Left cardiac atrium (tissue), 4 donors: Measurements from ENCODE around the gene DAZAP1. TPM values are rescaled to one million over a fixed set of nuclear protein-coding genes. Genes with fewer than 3 reads are reported as not detected.
"Not testable (repeated sequence)": the region's sequence is repeated elsewhere in the genome, so short reads cannot be mapped to it uniquely, and the experiment has no call there.

Source experiments
- ATAC-seq, 2 donors: fragments of 200-7000 bp; cut with Tn5 transposase; one replicate each; pipeline ENCODE4 v1.9.1; 2020; ENCODE audit warnings: mild to moderate bottlenecking in 2 of 2, moderate library complexity in 2 of 2
- DNase-seq: peaks from one replicate; pipeline ENCODE4 v3.0.0-alpha.2; 2020
- intact Hi-C, 2 donors: fragments of 100-400 bp; cut with DNase I; formaldehyde crosslinking; loops; one replicate each; pipeline versions ENCODE4 v1.14.1 to v1.15.1; 2022 to 2023
- total RNA-seq, 2 donors: library from RNA; stranded (reverse); fragmentation: NEBNext Ultra II Directional; extraction: Animal tissue kit (Norgen Biotek cat#: 25700); gene quantifications; one replicate each; pipeline ENCODE4 v1.2.1, GENCODE V29; 2021
- donor health status: DM: no; HTN: yes; CAD: no.
- donor health status: DM: no; HTN: yes; CAD: no; lungs with severe emphysema.
- donor health status: DM: yes; HTN: yes; CAD: no.
- donor health status: Dilated cardiomyopathy.

DAZAP1 gene
- total RNA-seq, 2 donors from 2014 or later: 74.1 to 95.7 TPM

- peak; percentile 99 for DNase-seq
- intact Hi-C loops: loop anchor here in 1 of 2 donors (10.0 kb wide), 1 partner anchor 132 kb away; the partner anchor contains the start of gene FAM174C
- peak; percentile 89 to 91 for ATAC-seq
Measured at GRCh38 chr19:1406774-1407527, 435 bp upstream of the DAZAP1 start.

- intact Hi-C loops: loop anchor here in 1 of 2 donors (10.0 kb wide), 1 partner anchor 134 kb away; the partner anchor contains the start of gene FAM174C
- peak; percentile 77 for DNase-seq
- ATAC-seq: peak; percentile 1 to 20
Measured at GRCh38 chr19:1408300-1409203, 1.2 kb downstream of the DAZAP1 start.

GRCh38 chr19:1409204-1410005 is 2.0 kb downstream of the DAZAP1 start:
- ATAC-seq: no peak
- intact Hi-C loops: loop anchor here in 1 of 2 donors (10.0 kb wide), 1 partner anchor 135 kb away; the partner anchor contains the start of gene FAM174C
- DNase-seq: no peak

DNA sequence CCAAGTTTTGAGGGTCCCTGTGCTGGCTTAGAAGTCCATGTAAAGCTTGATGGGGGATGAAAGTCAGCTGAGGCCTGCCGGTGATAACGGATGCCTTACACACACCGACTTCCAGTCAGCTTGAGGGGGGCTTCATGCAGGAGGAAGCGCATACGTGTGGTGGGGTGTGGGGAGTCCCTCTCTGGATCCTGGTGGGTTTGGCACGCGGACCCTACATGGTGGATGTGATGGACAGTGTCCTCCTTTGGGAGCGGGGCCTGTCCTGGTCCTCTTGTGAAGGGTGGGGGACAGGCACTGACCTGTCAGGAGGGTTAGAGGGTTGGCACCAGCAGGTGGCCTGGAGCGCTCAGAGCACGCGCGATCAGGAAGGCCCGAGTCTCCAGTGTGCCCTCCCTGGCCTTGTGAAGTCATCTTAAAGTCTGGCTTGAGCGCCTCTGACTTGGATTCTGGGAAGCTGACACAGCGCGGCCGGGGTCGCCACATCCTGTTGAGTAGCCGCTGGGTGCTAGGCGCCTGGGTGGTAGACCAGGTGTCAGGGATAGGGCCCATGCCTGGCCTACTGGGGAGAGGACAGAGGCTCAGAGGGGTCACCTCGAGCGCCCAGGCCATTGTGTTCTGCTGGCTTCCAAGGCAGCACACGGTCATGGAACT is 2.9 kb downstream of the DAZAP1 start:
- intact Hi-C loops: no loop called here
- ATAC-seq (no peak), DNase-seq (no peak)

- DNase-seq (no peak), ATAC-seq (no peak)
- intact Hi-C loops: no loop called here
Measured at GRCh38 chr19:1410789-1411188, 3.4 kb downstream of the DAZAP1 start.

GRCh38 chr19:1411255-1412191 is 4.1 kb downstream of the DAZAP1 start:
- ATAC-seq: peak; percentile 11 to 23
- peak; percentile 83 for DNase-seq
- intact Hi-C loops: no loop called here

GRCh38 chr19:1412323-1412923 is 5.0 kb downstream of the DAZAP1 start:
- DNase-seq (no peak), ATAC-seq (no peak)
- intact Hi-C loops: no loop called here

DNA sequence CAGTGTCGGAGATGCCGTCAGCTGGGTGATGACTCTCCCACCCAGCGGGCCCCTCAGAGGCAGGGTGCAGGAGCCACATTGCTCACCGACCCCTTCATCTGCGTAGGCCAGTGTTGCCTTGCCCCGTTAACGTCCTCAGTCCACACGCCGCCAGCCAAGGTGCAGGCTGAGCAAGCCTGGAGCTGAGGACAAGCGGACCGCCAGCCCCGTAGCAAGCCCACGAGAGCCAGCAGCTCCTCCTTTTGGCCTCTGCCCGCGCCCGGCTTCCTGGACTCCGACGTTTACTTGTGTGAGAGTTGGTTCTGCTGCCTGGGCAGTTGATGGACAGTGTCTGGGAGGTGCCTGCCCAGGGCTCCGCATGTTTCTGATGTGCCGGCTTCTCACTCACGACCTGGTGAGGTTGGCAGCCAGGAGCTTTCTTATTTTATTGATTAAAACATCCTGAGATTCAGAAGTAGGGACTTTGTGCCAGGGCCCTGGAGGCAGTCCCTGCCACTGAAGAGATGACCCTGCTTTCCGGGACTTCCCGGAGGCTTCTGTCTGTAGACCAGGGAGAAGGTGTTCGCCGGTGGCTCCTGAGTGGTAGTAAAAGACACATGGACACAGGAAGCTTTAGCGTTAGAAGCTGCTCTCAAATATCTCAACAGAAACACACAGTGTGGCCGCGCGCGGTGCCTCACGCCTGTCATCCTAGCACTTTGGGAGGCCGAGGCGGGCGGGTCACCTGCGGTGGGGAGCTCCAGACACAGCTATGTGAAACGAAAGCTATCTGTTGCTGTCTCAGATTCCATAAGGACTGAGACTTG is 5.8 kb downstream of the DAZAP1 start:
- DNase-seq (no peak), ATAC-seq (no peak)
- intact Hi-C loops: no loop called here

DNA sequence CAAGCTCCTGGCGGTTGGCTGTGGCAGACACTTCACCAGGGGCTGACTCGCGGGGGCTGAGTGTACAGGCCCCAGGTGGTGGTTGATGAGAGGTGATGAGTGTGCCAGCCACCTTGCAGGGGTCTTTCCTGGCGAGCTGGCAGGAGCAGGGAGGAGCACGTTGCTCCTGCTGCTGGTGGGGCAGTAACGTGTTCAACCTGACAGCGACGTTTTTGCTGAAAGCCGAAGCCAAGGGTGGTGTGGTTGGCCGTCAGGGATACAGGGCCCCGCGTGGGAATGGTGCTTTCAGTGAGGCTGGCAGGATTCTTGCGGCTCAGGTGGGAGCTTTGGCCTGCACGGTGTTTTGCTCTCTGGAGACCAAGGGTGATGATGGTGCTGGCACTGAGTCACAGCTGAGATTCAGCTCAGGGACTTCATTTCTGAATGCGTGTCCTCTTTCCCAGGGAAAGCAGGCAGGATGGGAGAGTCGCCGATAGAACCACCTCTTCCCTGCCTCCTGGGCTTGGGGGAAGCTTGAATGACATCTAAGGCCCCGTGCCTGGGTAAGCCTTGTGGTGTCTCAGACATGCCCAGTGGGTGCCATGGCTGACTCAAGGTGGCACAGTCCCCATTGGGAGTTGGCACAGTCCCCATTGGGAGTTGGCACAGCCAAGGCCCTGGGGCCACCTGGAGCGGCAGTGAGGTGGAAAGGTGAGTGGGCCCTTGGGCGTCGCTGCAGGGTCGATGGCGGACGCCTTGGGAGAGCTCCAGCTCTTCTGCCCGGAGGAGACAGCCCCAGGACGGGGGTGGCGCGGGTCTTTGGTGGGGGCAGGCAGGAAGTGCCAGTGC is 8.8 kb downstream of the DAZAP1 start:
- no peak for ATAC-seq
- DNase-seq: no peak
- intact Hi-C loops: no loop called here

- ATAC-seq: peak in 1 of 2 donors; percentile 21
- DNase-seq: no peak
- intact Hi-C loops: no loop called here
Measured at GRCh38 chr19:1417145-1417544, 9.8 kb downstream of the DAZAP1 start.

DNA sequence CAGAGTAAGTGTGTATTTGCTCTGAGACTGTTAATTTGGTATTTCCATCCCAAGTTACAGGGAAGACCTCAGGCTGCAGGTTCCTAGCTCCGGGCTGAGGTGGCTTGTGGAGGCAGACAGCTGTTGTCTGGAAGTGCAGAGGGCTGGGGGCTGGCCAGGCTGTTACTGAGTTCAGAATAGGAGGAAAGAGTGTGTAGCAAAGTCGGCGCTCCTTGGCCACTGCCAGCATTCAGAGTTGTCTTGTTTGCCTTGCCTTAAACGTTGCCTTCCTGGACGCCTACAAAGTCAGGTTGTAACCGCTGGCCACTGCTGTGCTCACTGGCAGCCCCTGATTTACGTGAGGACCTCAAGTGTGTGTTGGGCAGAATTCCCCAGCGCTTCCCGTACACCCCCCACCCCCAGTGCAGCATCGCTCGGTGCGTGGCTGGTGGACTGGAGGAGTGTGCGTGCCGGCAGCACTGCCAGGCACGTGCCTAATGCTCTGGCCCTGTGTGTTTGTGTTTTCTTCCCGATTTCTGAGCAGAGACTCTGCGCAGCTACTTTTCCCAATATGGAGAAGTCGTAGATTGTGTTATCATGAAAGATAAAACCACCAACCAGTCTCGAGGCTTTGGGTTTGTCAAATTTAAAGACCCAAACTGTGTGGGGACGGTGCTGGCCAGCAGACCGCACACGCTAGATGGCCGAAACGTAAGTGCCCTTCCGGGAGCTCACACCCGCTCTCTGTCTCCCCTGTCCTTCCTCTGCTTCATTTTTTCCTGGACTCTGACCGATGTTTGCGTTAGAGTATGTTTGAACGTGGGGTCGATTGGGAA is 10.5 kb downstream of the DAZAP1 start:
- intact Hi-C loops: no loop called here
- DNase-seq (no peak), ATAC-seq (peak; percentile 3 to 23)

- DNase-seq (no peak), ATAC-seq (no peak)
- intact Hi-C loops: no loop called here
Measured at GRCh38 chr19:1418496-1418775, 11.1 kb downstream of the DAZAP1 start.

DNA sequence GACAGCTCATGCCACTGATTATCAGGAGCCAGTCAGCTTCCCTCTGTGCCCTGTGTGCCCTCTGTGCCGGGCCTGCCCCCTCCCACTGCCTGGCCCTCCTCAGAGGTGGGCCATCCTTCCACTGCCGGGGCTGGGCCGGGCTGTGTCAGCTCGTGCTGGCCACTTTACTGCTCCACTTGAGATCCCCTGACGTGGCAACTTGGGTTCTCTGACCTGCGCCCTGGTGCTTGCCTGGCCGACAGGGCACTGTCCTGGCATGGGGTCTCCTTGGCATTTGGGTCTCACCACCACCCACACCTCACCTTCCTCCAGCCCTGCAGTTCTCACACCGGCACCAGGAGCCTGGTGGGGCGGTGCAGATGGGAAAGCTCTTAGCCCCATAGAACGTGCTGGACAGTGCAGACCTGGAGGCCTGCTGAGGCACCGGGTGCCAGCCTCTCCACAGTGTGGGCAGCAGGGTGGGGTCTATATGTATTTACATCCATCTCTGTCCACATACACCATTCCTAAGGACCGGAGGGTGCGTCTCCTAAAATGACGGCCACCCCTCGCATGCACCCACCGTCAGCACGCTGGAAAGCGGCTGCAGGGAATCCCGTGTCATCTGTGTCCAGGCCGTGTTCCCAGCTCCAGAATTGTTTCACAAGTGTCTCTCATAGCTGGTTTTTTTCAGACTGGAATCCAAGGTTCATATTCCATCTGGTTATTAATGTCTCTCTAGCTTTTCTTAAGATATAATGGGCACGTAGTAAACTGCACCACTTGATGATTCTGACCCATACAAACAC is 11.8 kb downstream of the DAZAP1 start:
- intact Hi-C loops: no loop called here
- ATAC-seq (peak; percentile 23 to 54), DNase-seq (no peak)

- intact Hi-C loops, DNase-seq, ATAC-seq: not testable (repeated sequence)
Measured at GRCh38 chr19:1420085-1420484, 12.7 kb downstream of the DAZAP1 start.
